H1 (cell line): ENCODE data around the gene MBOAT1. TPM values are rescaled to one million over a fixed set of nuclear protein-coding genes. Genes with fewer than 3 reads are reported as not detected.

Experiments
- BACH1 ChIP-seq: IDR thresholded peaks from 2 replicates; pipeline ENCODE4 v1.6.1; 2012; ENCODE audit warnings: low read length, improper control_type of control experiment
- CBX5 ChIP-seq: fragments of 300-800, 300-1000 bp; sonication (generic); IDR thresholded peaks from 2 replicates; pipeline ENCODE4 v1.7.1; 2016; ENCODE audit warnings: antibody characterized with exemption, low read length, low read depth
- CHD7 ChIP-seq: fragments of 300-600 bp; sonication (generic); IDR thresholded peaks from 2 replicates; pipeline ENCODE4 v1.7.1; 2012; ENCODE audit warnings: low read length, moderate library complexity, mild to moderate bottlenecking, inconsistent platforms; ENCODE audit not compliant: insufficient replicate concordance
- SP2 ChIP-seq: IDR thresholded peaks from 2 replicates; pipeline ENCODE4 v1.6.1; 2012; ENCODE audit warnings: mild to moderate bottlenecking, low read length, inconsistent platforms
- polyA plus RNA-seq, 7 experiments: library from polyadenylated mRNA; depleted of rRNA in 3 of 7; stranded (reverse) in 5 of 7; unstranded in 2 of 7; fragments of >200 nt in 5 of 7; fragments of 200-250 nt in 2 of 7; gene quantifications; 1 replicate in 5 of 7; 2 replicates in 1 of 7; 4 replicates in 1 of 7; pipeline versions ENCODE4 v1.2.1 to v1.2.3, GENCODE V29; 2011 to 2013; ENCODE audit warnings: missing spikeins in 2 of 7, mixed read lengths in 2 of 7
- total RNA-seq: library from RNA; stranded (reverse); fragmentation: NEBNext Ultra II Directional; extraction: Animal tissue kit (Norgen Biotek cat#: 25700); gene quantifications from 2 replicates; pipeline ENCODE4 v1.2.1, GENCODE V29; 2021

Gene MBOAT1
- total and polyA plus RNA-seq, 2 of the 8 experiments (the other 6 are each of a cell fraction or from before 2014, with no cell fraction given) = 4.9 to 19.5 TPM

GRCh38 chr6:20166210-20166609 lies 46.1 kb downstream of the MBOAT1 start (continued):
- TF ChIP-seq CHD7 = no peak
- TF ChIP-seq SP2 = no peak
- no peak for TF ChIP-seq BACH1
- no peak for TF ChIP-seq CBX5
- TF ChIP-seq, all 59 proteins: peak for 0
